ENCODE measurements around the gene SLC51B.
"Not testable (repeated sequence)": the region's sequence is repeated elsewhere in the genome, so short reads cannot be mapped to it uniquely, and the experiment has no call there.

SLC51B gene

DNA sequence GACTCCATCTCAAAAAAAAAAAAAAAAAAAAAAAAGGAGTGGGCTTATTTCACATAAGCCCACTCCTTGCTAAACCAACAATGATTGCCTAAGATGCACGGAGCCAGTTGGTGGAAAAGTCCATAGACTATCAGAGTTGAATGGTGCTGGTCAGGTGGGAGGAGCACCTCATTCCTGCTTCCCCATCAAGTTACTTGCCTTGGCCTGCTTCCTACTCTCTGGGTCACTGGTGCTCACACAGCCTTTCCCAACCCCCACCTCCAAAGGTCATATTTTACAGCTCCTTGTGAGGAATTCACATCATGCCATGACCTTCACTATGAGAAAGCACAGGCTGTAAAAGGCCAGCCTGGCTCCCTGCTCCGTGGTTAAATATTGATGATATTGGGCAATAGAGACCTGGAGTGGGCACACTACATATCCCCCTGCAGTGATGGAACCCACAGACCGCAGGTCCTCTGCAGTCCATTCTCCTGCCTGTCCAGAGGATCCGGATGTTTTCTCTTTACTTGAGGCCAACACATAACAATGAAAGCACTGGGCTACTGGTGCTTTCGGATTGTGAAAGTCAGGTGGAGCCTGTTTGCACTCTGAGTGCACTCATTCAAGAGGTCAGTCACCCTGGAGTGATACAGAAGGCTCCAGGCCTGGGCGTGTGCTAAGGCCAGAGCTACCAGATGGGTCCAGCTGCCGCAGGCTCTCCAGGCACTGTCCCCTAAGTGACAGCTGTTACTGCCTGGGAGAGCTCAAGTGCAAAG is at the start of gene SLC51B:
TSS of gene SLC51B (plus strand) at position 664 of the 758 bp plus-strand sequence. CDS start 4,618 bp downstream, outside the sequence.
- no peak for DNase-seq

DNA sequence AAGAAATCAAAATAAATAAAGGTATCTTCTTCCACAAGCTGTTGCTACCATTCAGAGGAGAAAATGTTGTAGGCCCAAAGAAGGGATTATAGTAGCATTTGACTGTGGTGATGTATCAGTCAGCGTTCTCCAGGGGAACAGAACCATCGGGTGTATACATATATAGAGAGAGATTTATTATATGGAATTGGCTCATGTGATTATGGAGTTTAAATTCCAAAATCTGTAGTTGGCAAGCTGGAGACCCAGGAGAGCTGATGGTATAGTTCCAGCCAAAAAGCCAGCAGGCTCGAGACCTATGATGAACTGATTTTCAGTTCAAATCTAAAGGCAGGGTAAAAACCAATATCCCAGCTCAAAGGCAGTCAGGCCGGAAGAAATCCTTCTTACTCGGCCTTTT is 48.1 kb upstream of the SLC51B start:
- no peak for DNase-seq

DNA sequence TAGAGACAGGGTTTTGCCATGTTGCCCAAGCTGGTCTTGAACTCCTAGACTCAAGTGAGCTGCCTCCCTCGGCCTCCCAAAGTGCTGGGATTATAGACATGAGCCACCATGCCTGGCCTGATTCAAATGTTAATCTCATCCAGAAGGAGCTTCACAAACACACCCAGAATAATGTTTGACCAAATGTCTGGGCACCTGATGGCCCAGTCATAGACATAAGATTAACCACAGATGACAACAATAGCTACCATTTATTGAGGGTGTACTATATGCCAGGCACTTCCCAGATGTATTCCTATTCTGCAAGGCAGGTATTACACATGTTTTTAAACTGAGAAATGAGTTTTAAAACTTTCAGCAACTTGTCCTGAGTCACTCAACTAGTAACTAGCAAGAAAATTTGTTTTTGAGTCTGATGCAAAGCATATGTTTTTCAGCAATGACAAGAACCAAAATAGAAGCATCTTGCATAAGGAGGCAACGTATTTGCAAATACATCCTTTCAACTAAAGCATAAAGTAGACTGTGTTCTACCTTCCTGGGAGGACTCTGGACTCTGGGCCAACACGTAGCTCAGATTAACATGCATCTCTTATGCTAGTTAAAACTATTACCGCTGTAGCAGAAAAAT is 47.3 kb upstream of the SLC51B start:
- DNase-seq: no peak

DNA sequence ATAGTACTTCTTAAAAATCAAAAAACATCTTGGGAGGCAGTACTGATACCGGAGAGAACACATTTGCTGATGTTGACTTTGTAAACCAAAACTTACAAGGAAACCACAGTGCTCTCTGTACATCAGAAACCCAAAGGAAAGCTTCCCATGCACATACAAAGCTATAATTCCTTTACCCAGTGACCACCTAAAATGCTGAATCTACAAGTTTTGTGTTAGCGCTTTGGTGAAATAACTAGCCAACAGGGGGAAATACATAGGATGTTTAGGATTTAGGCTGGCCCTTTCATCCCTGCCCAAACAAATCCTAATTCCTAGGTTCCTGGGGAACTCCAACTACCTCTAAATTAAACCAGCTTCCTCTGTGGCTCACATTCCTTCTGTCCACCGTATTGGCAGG is 40.2 kb upstream of the SLC51B start:
- DNase-seq: no peak

DNA sequence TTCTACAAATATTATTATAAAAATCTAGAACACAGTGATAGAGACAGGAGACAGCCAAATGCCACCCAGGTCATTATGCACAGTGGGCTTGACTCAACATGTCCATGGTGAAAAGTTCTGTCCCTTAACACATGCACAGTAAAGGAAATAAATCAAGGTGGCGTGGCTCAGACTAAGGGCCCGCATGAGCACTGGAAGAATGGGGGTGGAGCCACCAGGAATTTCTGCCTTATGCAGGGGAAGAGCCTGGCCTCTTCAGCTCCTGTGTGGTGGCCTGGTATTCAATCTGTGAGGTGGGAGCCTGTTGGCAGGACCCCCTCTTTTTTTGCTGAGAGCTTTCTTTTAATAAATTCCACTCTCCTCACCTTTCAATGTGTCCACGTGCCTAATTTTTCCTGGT is 38.3 kb upstream of the SLC51B start:
- no peak for DNase-seq

DNA sequence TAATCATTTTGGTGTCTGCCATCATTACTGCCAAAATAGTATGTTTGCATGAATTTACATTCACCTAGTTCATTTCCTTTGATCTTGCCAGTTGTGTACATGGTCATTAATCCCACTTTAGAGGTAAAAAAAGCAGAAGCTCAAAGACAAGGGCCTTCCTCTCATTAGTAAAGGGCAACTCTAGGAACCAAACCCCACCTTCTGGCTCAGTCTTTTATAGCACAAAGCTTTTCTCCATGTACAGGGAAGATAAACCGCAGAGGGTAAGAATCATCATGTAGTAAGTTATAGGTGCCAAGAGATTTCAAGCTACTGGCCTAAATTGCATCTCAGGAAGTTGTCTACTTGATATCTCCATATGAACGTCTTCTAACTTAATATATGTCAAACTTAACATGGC is 36.2 kb upstream of the SLC51B start:
- no peak for DNase-seq

DNA sequence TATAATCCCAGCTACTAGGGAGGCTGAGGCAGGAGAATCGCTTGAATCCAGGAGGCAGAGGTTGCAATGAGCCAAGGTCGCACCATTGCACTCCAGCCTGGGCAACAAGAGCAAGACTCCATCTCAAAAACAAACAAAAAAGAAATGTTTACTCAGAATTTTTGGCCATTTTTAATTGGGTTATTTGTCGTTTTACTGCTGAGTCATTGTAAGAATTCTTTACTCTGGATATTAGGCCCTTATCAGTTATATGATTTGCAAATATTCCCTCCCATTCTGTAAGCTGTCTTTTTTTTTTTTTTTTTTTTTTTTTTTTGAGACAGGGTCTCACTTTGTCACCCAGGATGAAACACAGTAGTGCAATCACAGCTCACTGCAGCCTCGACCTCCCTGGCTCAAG is 34.0 kb upstream of the SLC51B start:
- DNase-seq: not testable (repeated sequence)

DNA sequence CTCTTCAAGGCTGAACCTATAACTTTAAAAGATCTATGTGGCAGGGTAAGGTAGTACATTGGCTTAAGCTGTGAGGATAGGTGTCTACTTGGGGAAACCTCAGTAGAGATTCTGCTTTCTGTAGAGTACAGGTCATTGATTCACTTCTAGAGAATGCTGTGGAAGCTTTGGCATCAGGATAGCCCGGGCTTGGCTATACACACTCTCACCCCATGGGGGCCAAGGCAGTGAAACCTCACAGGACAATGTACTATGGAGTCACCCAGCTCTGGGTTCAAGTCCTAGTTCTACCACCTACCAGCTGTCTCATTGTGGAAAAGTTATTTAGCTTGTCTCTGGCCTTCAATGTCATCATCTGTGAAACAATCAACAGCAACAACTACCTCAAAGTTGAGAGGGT is 24.8 kb upstream of the SLC51B start:
- DNase-seq: no peak

DNA sequence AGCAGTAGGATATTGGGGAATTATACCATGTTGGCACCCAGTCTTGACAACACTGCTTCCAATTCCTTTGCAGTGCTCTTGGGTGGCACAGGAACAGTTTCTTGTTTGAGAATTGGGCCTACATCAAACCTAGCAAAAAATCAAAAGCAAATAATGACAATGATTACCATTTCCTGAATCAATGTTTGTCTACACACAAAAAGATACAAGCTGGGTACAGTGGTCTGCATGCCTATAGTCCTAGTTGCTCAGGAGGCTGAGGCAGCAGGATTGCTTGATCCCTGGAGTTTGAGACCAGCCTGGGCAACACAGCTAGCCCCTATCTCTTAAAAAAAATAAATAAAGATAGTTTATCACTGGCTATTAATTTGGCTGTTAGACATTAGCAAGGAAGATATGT is 23.7 kb upstream of the SLC51B start:
- DNase-seq: no peak

DNA sequence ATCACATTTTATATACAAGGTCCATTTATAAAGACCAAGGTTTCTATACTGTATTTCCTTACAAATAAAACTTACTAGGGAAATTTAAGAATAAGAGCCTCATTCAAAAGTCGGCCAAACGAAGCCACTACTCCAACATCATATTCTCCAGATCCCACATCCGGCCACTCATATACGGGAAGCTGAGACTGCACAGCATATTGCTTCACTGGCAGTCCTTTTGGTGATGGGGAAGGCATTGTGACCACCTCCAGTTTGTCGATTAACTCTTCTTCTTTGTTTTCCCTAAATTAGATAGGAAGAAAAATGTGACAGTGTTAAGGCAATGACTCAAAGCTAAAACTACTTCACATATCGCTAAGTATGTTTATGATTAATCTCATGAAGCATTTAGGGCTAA is 18.4 kb upstream of the SLC51B start:
- no peak for DNase-seq

DNA sequence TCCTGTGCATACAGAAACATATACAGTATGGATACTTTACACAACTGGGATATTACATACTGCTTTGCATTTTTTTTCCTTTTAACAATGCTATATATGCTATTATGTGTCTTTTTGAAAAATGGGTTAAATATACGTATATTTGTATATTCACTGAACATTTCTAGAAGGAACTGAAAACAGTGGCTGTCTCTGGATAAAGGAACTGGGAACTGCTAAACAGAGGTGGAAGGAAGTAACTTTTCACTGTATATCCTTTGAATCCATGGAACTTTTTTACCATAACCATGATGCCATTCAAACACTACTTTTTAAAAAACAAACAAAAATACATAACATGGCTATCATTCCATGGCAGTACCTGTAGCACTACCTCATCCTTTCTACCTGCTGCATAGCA is 17.6 kb upstream of the SLC51B start:
- no peak for DNase-seq

DNA sequence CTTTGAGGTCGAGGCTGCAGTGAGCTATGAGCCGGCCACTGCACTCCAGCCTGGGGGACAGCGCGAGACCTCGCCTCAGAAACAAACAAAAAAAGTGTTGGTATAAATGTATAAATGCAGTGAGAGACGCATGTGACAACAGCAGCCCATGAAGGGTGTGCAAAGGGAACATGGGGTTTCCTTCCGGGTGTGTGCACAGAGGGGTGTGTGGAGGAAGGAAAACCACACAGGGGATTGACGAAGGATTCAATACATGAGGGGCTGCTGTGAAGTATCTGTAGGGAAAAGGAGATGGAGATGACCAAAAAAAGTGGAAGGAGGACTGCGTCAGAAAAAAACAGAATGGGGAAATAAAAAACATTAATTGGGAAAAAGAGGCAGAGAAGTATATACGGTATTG is 16.8 kb upstream of the SLC51B start:
- DNase-seq: no peak

DNA sequence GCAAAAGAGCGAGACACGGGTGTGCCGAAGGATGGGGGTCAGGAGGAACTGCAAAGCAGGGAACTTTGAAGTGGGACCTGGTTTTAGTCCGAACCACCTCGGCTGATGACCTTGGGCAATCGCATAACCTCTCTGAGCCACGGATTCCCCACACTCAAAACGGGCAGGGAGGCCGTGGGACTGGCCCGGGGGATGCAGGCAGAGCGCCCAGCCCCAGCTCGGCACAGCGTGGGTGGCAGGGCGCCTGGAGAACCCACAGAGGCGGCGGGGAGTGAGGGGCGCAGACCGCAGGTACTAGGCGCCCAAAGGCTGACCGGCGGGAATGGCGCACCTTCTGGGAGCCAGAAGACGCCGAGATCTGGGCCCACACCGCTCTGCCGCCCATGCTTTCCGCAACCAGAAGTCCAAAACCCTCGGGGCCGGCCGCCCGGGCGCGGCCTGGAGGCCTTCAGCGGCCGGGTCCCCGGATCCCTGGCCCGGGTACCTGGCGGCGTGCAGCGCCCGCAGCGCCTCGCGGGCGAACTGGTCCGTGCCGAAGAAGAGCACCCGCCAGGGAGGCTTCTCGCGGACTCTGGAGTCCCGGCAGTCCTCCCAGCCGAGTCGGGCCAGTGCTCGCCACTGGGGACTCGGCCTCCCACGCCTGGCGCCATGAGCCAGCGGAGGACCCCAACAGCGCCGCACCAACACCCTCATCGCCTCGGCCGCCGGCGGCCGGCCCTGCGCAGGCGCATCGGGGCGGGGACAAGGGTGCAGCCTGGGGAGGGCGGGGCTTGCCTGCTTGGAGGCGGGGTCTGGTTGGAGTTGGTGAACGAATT is 16.1 kb upstream of the SLC51B start, which contains the start of gene MTFMT:
TSS of gene MTFMT (minus strand) at position 719 of the 815 bp plus-strand sequence. CDS start at position 693, 26 bp downstream.
- DNase-seq: no peak

DNA sequence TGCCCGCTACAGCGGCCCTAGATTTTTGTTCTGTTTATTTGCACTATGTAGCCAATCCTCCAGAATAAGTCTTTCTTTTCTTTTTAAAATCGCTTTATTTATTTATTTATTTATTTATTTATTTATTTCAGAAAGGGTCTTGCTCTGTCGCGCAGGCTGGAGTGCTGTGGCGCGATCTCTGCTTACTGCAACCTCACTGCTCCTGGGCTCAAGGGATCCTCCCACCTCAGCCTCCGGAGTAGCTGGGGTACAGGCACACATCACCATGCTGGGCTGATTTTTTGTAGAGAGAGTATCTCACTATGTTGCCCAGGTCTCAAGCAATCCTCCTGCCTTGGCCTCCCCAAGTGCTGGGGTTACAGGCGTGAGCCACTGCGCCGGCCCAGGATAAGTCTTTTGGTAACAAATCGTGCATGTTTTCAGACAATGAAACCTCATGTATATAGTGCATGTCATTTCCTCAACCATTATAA is 15.4 kb upstream of the SLC51B start:
- DNase-seq: no peak

DNA sequence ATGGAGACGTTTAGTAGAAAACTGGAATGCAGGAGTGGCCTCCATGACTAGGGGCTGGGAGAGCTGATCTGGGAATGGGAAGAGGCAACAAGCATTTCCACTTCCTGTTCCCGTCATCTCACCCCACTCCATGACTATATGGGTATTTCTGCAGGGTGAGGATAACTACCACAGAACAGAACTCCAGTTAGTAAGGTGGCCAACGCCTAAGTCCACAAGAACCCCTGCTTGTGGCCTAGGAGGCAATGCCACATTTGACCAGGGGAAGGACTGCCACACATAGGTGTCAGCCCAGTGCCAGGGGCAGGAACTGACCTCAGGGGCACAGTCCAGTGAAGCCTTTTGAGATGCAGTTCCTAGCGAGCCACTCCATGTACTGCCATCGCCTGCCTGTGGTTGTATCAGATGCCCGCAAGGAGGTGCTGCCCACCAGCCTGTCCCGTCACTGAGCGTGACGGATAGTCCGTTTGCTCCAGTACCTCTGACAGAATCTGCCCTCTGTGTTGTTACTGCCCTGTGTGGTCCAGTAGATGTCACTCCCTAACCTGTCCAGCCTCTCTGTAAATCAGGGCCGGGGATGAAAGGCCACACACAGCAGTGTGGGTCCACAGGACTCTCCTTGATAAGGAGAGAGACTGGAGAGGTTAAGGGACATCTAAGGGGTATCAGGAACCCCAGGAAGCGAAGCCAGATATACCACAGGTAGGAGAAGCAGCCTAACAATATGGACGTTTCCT is 12.2 kb upstream of the SLC51B start:
- no peak for DNase-seq

DNA sequence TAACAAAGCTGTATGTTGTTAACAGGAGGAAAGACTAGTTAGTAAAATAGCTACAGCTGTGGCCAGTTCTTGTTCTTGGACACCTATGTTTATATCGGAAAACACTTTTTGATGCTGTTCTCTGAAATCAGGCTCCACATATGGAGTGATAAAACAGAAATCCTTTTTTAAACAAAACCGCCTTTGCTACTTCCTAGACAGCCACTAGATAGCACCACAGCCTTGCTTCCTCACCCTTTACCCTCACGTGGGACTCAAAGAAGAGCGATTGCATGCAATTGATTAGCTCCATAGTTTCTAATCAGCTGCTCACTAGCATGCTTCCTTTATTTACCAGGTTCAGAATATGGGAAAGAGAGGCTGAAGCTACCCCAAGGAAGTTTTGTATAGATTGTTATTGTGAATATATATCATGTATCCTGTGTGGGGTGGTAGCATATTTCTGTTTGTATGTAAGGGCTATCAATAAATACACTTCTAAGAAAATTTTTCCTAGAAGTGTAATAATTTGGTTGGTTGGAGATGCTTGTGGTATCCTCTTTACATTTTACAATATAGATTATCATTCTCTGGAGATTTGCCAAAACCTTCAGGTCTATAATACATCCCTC is 11.4 kb upstream of the SLC51B start:
- no peak for DNase-seq

DNA sequence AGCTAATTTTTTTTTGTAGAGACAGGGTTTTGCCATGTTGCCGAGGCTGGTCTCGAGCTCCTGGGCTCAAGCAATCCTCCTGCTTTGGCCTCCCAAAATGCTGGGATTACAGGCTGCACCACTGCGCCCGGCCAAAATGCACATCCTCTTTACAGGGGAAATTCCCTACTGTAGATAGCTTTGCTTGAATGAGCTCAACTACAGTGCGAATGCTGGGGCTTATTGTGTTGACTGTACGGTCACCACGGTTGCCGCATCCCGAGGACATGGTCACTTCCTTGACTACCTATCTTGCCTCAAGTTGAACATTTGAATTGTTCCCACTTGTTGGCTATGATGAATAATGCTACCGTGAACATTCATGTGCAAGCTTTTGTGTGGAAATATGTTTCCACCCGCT is 10.5 kb upstream of the SLC51B start:
- DNase-seq: no peak

DNA sequence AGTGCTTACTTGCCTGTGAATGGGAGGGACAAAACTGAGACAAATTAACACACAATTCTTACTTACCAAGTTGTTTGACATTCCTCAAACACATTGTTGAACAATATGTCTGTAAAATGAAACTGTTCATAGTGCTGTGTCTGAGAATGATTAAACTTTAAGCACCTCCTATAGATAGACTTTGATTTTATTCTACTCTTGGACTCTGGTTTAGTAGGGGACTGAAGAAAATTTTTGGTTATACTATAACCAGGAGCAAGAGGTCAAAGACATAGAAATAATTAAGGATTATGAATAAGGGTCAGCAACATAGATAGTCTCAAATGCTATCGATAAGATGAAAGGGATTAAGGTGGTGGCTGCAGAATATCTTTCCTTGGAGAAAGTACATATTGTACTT is 7.9 kb upstream of the SLC51B start:
- DNase-seq: no peak

DNA sequence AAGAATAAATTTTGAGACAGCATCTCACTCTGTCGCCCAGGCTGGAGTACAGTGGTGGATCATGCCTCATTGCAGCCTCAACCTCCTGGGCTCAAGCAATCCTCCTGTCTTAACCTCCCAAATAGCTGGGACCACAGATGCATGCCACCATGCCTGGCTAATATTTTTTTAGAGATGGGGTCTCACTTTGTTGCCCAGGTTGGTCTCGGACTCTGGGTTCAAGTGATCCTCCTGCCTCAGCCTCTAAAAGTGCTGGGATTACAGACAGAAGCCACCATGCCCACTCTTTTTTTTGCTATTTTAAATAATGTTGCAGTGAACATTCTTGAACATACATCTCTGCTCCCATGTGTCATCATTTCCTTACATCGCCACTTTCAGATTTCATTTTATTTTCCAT is 6.8 kb upstream of the SLC51B start:
- DNase-seq: no peak

DNA sequence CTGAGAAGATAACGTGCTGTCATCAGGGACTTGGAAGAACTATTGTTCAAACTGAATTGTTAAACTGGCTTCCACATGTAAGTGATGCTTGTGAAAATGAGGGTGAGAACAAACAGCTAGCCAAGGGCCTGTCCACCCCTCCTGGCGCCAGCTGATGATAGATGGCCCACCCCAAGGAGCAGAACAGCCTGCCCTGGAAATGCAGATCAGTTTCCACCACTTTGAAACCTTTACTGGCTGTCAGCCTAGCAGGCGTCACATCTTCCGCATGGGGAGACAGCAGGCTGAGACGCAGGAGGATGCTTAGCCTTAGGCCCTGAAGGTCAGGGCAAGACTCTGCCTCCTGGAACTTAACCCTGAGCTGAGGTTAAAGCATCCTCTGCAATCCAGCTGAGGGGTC is 6.4 kb upstream of the SLC51B start:
- DNase-seq: no peak

DNA sequence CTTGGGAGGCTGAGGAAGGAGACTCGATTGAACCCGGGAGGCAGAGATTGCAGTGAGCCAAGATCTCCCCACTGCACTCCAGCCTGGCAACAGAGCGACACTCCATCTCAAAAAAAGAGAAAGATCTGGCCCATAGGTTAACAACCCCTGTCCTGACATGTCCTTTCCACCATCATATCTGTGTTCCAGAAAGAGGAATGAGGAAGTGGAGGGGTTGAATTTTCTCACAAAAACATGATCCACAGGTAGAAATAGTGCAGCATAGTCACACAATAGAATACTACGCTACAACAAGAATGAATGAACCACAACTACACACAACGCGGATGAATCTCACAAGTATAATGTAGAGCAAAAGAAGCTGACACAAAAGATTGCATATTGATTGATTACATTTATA is 4.7 kb upstream of the SLC51B start:
- no peak for DNase-seq

DNA sequence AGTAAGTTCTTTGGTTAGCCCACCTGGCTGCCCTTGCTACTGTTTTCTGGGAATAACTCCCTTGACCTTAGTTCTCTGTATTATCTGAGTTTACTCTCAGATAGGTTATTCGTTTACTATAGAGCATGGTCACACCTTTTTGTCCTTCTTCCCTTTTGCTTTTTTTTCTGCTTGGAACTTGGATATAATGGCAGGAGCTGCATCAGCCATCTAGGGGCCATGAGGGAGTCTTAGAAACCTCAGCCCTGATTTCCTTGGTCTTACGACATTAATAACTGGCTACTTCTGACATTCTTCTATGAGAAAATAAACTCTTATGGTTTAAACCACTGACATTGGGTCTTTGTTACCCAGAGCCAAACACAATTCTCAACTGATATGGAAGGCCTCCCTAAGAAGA is 3.4 kb upstream of the SLC51B start:
- no peak for DNase-seq
